ENCODE measurements around the gene PLEKHN1. TPM values are rescaled to one million over a fixed set of nuclear protein-coding genes. Genes with fewer than 3 reads are reported as not detected.

PLEKHN1 gene
- total RNA-seq, 1 experiment from 2014 or later = not detected

DNA sequence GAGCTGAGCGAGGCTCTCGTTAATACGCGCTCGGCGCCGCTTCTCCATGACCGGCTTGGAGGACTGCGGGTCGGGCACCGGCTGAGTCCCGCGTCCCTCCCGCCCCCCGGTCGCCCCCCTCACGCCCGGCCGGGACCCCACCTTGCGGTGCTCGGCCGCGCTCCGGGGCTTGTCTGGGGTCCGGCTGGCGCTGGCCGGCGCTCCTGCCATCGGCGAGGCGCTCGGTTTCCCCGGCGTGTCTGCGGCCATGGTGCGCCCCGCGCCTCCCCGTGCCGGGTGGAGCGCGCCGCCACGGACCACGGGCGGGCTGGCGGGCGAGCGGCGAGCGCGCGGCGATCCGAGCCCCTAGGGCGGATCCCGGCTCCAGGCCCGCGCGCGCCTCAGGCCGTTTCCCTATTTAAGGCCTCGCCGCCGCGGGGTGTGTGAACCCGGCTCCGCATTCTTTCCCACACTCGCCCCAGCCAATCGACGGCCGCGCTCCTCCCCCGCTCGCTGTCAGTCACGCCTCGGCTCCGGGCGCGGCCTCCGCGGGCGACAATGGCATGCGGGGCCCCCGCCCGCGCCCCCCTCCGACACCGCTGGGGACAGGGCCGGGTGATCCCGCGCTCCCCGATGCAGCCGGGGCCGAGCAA, 33.6 kb downstream of the PLEKHN1 start, which contains the start of gene HES4:
Gene HES4 (minus strand): TSS at position 373 of the 632 bp plus-strand sequence. CDS start 124 bp downstream, at position 249.
- Histone ChIP-seq H3K27me3 (replicated peaks; ENCODE audit: insufficient read depth, low read depth, low read length, poor library complexity) (no peaks in the 10 kb centered on the region), H3K27ac (ENCODE audit: low read depth, low read length, poor library complexity, severe bottlenecking) (peak within 1 kb of the TSS; percentile 98), H3K4me1 (ENCODE audit: insufficient read depth, low read length, poor library complexity, severe bottlenecking) (peaks cover 16% of the 10 kb centered on the region), H3K4me3 (ENCODE audit: low read depth, low read length, poor library complexity, severe bottlenecking) (peak within 1 kb of the TSS; percentile 70), H3K9me3 (ENCODE audit: low read depth, low read length, poor library complexity, severe bottlenecking) (no peaks in the 10 kb centered on the region), H3K36me3 (ENCODE audit: insufficient read depth, low read length, poor library complexity, severe bottlenecking) (no peaks in the 10 kb centered on the region)
- no TSS peak for BruUV-seq (replicated peaks)
- intact Hi-C loops (cut with micrococcal nuclease; ENCODE audit: unreplicated experiment) = loop anchor here (5.0 kb wide), 1 partner anchor 62 kb away; no protein-coding TSS in a partner anchor
- DNase-seq (ENCODE audit: low spot score) = peak; percentile 95
- TF ChIP-seq EZH2 (IDR thresholded peaks at IDR 0.05; ENCODE audit: borderline replicate concordance, low read depth, low read length, poor library complexity, severe bottlenecking) = no peak
- TF ChIP-seq, protein P1, sequence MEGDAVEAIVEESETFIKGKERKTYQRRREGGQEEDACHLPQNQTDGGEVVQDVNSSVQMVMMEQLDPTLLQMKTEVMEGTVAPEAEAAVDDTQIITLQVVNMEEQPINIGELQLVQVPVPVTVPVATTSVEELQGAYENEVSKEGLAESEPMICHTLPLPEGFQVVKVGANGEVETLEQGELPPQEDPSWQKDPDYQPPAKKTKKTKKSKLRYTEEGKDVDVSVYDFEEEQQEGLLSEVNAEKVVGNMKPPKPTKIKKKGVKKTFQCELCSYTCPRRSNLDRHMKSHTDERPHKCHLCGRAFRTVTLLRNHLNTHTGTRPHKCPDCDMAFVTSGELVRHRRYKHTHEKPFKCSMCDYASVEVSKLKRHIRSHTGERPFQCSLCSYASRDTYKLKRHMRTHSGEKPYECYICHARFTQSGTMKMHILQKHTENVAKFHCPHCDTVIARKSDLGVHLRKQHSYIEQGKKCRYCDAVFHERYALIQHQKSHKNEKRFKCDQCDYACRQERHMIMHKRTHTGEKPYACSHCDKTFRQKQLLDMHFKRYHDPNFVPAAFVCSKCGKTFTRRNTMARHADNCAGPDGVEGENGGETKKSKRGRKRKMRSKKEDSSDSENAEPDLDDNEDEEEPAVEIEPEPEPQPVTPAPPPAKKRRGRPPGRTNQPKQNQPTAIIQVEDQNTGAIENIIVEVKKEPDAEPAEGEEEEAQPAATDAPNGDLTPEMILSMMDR (conservative IDR thresholded peaks at IDR 0.05; ENCODE audit: low read depth, low read length) = no peak
- ChIA-PET POLR2A (ENCODE audit: low non-redundant PET) (interaction anchor here (0.6 kb wide), 1 partner anchor 57 kb away, joined by 6 read pairs; no protein-coding TSS in a partner anchor), CTCF (interaction anchor here (0.8 kb wide), 1 partner anchor 58 kb away, joined by 5 read pairs; no protein-coding TSS in a partner anchor)

DNA sequence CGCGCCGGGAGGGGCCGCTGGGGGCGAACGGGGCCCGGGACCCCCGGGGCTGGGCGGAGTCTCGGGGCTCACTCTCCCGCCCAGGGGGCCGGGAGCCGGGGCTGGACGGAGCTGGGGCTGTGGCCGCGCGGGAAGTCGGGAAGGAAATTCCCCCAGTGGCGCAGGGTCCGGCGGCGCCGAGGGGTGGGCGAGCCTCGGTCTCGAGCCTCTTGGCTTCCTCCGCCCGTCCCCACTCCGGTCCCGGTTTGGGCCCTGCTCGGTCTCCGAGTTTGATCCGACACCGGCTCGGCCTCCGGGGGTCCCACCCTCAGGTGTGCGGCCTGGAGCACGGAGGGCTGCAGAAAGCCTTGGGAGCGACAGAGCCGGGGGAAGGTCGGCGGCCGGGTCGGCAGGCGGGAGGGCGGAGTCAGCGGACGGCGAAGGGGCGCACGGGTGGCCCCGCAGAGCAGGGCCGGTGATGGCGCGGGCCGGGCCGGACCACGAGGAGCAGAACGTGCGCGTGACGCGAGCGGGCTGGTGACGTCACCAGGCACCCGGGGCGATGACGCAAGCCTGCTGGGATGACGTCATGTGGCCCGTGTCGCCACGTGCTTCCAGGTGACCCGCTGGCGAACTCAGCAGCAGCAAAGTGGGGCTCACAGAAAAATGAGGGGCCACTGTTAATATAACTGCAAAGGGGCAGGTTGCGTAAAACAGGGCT, 34.2 kb downstream of the PLEKHN1 start:
- ChIA-PET CTCF (interaction anchor here (0.9 to 3.0 kb wide), 2 partner anchors 13 to 19 kb away, joined by 3 to 14 read pairs; partner anchors contain the start of gene ISG15), POLR2A (ENCODE audit: low non-redundant PET) (no interaction called here)
- Histone ChIP-seq H3K27me3 (replicated peaks; ENCODE audit: insufficient read depth, low read depth, low read length, poor library complexity) (no peaks in the 10 kb centered on the region), H3K36me3 (ENCODE audit: insufficient read depth, low read length, poor library complexity, severe bottlenecking) (no peaks in the 10 kb centered on the region), H3K27ac (ENCODE audit: low read depth, low read length, poor library complexity, severe bottlenecking) (peak overlapping the region; percentile 98), H3K9me3 (ENCODE audit: low read depth, low read length, poor library complexity, severe bottlenecking) (no peaks in the 10 kb centered on the region), H3K4me1 (ENCODE audit: insufficient read depth, low read length, poor library complexity, severe bottlenecking) (peaks cover 18% of the 10 kb centered on the region), H3K4me3 (ENCODE audit: low read depth, low read length, poor library complexity, severe bottlenecking) (peak overlapping the region; percentile 70)
- intact Hi-C loops (cut with micrococcal nuclease; ENCODE audit: unreplicated experiment) = loop anchor here (5.0 kb wide), 1 partner anchor 62 kb away; no protein-coding TSS in a partner anchor
- TF ChIP-seq, protein P1 (conservative IDR thresholded peaks at IDR 0.05; ENCODE audit: low read depth, low read length) = no peak
- TF ChIP-seq EZH2 (IDR thresholded peaks at IDR 0.05; ENCODE audit: borderline replicate concordance, low read depth, low read length, poor library complexity, severe bottlenecking) = no peak
- BruUV-seq (replicated peaks) = TSS peak; percentile 63
- DNase-seq (ENCODE audit: low spot score) = peak; percentile 83

DNA sequence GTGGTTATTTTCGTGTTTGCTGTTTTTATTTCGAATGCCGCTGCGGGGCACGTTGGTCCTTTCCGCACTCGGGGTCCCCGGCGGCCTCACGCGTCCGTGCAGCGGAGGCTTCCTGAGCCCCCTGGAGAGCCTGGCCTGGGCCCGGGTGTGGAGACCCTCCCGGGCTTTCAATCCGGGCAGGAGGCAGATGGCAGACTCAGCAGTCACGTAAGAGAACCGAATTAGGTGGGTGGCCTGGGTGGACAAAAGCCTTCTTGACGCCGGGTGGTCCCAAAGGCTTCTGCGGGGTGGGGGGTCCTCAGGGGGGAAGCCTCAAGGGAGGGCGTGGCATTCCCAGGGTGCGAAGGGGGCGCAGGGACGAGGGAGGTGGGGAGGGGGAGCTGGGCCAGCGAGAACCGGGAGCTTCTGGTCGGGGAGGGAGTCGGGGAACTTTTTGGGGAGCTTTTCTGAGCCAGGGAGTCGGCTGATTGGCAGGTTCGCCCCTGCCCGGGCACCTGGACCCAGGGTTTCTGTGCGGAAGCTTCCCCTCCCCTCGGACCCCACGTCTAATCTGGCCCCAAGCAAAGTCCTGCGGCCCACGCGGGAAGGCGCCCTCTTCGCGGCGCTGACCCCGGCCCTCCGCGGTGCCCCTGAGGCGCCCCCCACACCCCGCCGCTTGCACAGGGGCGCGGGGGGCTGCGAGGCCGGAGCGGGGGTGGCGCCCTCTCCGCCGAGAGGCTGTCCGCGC, 34.9 kb downstream of the PLEKHN1 start:
- Histone ChIP-seq H3K4me1 (ENCODE audit: insufficient read depth, low read length, poor library complexity, severe bottlenecking) (peaks cover 18% of the 10 kb centered on the region), H3K27me3 (replicated peaks; ENCODE audit: insufficient read depth, low read depth, low read length, poor library complexity) (no peaks in the 10 kb centered on the region), H3K27ac (ENCODE audit: low read depth, low read length, poor library complexity, severe bottlenecking) (peak overlapping the region; percentile 98), H3K36me3 (ENCODE audit: insufficient read depth, low read length, poor library complexity, severe bottlenecking) (no peaks in the 10 kb centered on the region), H3K4me3 (ENCODE audit: low read depth, low read length, poor library complexity, severe bottlenecking) (peak overlapping the region; percentile 70), H3K9me3 (ENCODE audit: low read depth, low read length, poor library complexity, severe bottlenecking) (no peaks in the 10 kb centered on the region)
- BruUV-seq (replicated peaks) = no TSS peak
- CTCF ChIA-PET = interaction anchor here (0.9 to 3.0 kb wide), 2 partner anchors 13 to 18 kb away, joined by 3 to 14 read pairs; partner anchors contain the start of gene ISG15
- intact Hi-C loops (cut with micrococcal nuclease; ENCODE audit: unreplicated experiment) = loop anchor here (5.0 kb wide), 1 partner anchor 61 kb away; no protein-coding TSS in a partner anchor
- POLR2A ChIA-PET (ENCODE audit: low non-redundant PET) = interaction anchor here (0.6 kb wide), 1 partner anchor 17 kb away, joined by 3 read pairs; no protein-coding TSS in a partner anchor
- no peak for DNase-seq (ENCODE audit: low spot score)
- TF ChIP-seq, protein P1 (conservative IDR thresholded peaks at IDR 0.05; ENCODE audit: low read depth, low read length) = no peak
- no peak for TF ChIP-seq EZH2 (IDR thresholded peaks at IDR 0.05; ENCODE audit: borderline replicate concordance, low read depth, low read length, poor library complexity, severe bottlenecking)

All from A673 (cell line).